ENCODE measurements around the gene GTF2H1. TPM values are rescaled to one million over a fixed set of nuclear protein-coding genes. Genes with fewer than 3 reads are reported as not detected.

GTF2H1 gene
- total and polyA plus RNA-seq, 2 donors (not counting 1 experiment from before 2014, with no cell fraction given) = 43.7 to 71.9 TPM

- POLR2A ChIA-PET = no interaction called here
- WGBS (ENCODE audit: insufficient coverage) = 96% methylated on average over 3 of the region's 3 CpGs
- Histone ChIP-seq H4K20me1 (ENCODE audit: control insufficient read depth, insufficient read depth, low read length, poor library complexity, severe bottlenecking) (no peaks in the 10 kb centered on the region), H3K9ac (ENCODE audit: low read length) (no peak overlapping the region), H3K27ac (ENCODE audit: low read length in 2 of 2) (no peak overlapping the region), H3K9me3 (ENCODE audit: control extremely low read depth in 1 of 3, control insufficient read depth in 2 of 3, insufficient read depth in 1 of 3, low read length in 2 of 3) (no peaks in the 10 kb centered on the region), H3K27me3 (replicated peaks in 1 of 4; ENCODE audit: control extremely low read depth in 1 of 4, control insufficient read depth in 3 of 4, insufficient read depth in 4 of 4, low read length in 3 of 4) (no peaks in the 10 kb centered on the region), H3K4me2 (replicated peaks; ENCODE audit: low read depth, low read length, poor library complexity, severe bottlenecking) (no peak overlapping the region), H3K79me2 (ENCODE audit: control insufficient read depth, insufficient read depth, low read length) (no peaks in the 10 kb centered on the region), H3K36me3 (replicated peaks in 1 of 2; ENCODE audit: control extremely low read depth in 1 of 2, control insufficient read depth in 1 of 2, extremely low read depth in 1 of 2, insufficient read depth in 2 of 2, low read length in 1 of 2) (peaks cover 7 to 33% of the 10 kb centered on the region in 2 experiments), H2AFZ (ENCODE audit: insufficient read depth, low read depth, low read length, poor library complexity, severe bottlenecking) (no peak overlapping the region), H3K4me1 (ENCODE audit: control insufficient read depth in 2 of 2, insufficient read depth in 2 of 2, low read length in 2 of 2) (no peaks in the 10 kb centered on the region), H3K4me3 (ENCODE audit: control extremely low read depth in 1 of 5, extremely low read depth in 1 of 5, insufficient read depth in 1 of 5, low read depth in 2 of 5, low read length in 4 of 5) (no peak overlapping the region)
- Mint-ChIP-seq H3K4me3 (no peak overlapping the region), H3K27me3 (no peaks in the 10 kb centered on the region), H3K9me3 (ENCODE audit: insufficient read depth) (no peaks in the 10 kb centered on the region), H3K27ac (no peak overlapping the region), H3K4me1 (no peaks in the 10 kb centered on the region)
- no peak for DNase-seq
- intact Hi-C loops (cut with micrococcal nuclease) = no loop called here
- no peak for ATAC-seq (ENCODE audit: low read depth)
- CTCF ChIA-PET = no interaction called here
- TF ChIP-seq, protein P1, sequence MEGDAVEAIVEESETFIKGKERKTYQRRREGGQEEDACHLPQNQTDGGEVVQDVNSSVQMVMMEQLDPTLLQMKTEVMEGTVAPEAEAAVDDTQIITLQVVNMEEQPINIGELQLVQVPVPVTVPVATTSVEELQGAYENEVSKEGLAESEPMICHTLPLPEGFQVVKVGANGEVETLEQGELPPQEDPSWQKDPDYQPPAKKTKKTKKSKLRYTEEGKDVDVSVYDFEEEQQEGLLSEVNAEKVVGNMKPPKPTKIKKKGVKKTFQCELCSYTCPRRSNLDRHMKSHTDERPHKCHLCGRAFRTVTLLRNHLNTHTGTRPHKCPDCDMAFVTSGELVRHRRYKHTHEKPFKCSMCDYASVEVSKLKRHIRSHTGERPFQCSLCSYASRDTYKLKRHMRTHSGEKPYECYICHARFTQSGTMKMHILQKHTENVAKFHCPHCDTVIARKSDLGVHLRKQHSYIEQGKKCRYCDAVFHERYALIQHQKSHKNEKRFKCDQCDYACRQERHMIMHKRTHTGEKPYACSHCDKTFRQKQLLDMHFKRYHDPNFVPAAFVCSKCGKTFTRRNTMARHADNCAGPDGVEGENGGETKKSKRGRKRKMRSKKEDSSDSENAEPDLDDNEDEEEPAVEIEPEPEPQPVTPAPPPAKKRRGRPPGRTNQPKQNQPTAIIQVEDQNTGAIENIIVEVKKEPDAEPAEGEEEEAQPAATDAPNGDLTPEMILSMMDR (IDR thresholded peaks at IDR 0.05) = no peak
- TF ChIP-seq EZH2 (IDR thresholded peaks at IDR 0.05; ENCODE audit: borderline replicate concordance, insufficient read depth, low read depth, low read length, poor library complexity, severe bottlenecking) = no peak
Measured at GRCh38 chr11:18352581-18352980, 30.2 kb downstream of the GTF2H1 start.

DNA sequence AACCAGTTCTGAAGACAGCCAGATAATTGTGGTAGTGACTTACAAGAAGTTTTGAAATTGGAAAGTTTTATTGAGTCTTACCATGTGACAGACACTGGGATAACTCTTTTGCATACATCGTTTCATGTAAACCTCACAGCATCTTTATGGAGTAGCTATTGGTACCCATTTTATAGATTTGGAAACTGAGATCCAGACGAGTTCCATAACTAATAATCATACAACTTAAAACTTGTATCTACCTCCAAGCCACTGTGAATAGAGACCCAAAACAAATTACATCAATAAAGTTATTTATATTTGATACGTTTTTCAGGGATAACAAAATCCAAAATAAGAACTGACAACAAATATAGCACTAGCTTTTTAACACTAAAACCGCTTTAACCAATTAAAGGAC, 36.3 kb downstream of the GTF2H1 start:
- no peak overlapping the region for H3K4me2 ChIP-seq (replicated peaks; ENCODE audit: low read depth, low read length, poor library complexity, severe bottlenecking)
- no peak overlapping the region for H3K4me3 Mint-ChIP-seq
- H2AFZ ChIP-seq (ENCODE audit: insufficient read depth, low read depth, low read length, poor library complexity, severe bottlenecking) = no peak overlapping the region
- no peak overlapping the region for H3K27ac Mint-ChIP-seq
- no peaks in the 10 kb centered on the region for H3K79me2 ChIP-seq (ENCODE audit: control insufficient read depth, insufficient read depth, low read length)
- H3K9ac ChIP-seq (ENCODE audit: low read length) = no peak overlapping the region
- ATAC-seq (ENCODE audit: low read depth) = no peak
- H4K20me1 ChIP-seq (ENCODE audit: control insufficient read depth, insufficient read depth, low read length, poor library complexity, severe bottlenecking) = no peaks in the 10 kb centered on the region
- no peaks in the 10 kb centered on the region for H3K4me1 ChIP-seq (ENCODE audit: control insufficient read depth in 2 of 2, insufficient read depth in 2 of 2, low read length in 2 of 2)
- H3K36me3 ChIP-seq (replicated peaks in 1 of 2; ENCODE audit: control extremely low read depth in 1 of 2, control insufficient read depth in 1 of 2, extremely low read depth in 1 of 2, insufficient read depth in 2 of 2, low read length in 1 of 2) = peaks cover 14 to 68% of the 10 kb centered on the region in 2 experiments
- H3K27ac ChIP-seq (ENCODE audit: low read length in 2 of 2) = no peak overlapping the region
- no peaks in the 10 kb centered on the region for H3K9me3 ChIP-seq (ENCODE audit: control extremely low read depth in 1 of 3, control insufficient read depth in 2 of 3, insufficient read depth in 1 of 3, low read length in 2 of 3)
- intact Hi-C loops (cut with micrococcal nuclease) = no loop called here
- DNase-seq = no peak
- no peak for TF ChIP-seq EZH2 (IDR thresholded peaks at IDR 0.05; ENCODE audit: borderline replicate concordance, insufficient read depth, low read depth, low read length, poor library complexity, severe bottlenecking)
- TF ChIP-seq, protein P1 (IDR thresholded peaks at IDR 0.05) = no peak
- no peaks in the 10 kb centered on the region for H3K9me3 Mint-ChIP-seq (ENCODE audit: insufficient read depth)
- POLR2A ChIA-PET = no interaction called here
- no peaks in the 10 kb centered on the region for H3K27me3 Mint-ChIP-seq
- CTCF ChIA-PET = interaction anchor here (1.0 kb wide), 1 partner anchor 115 kb away, joined by 3 read pairs; no protein-coding TSS in a partner anchor
- H3K4me3 ChIP-seq (ENCODE audit: control extremely low read depth in 1 of 5, extremely low read depth in 1 of 5, insufficient read depth in 1 of 5, low read depth in 2 of 5, low read length in 4 of 5) = no peak overlapping the region
- WGBS (ENCODE audit: insufficient coverage) = no CpG with 5 or more reads among the region's 4 CpGs
- H3K27me3 ChIP-seq (replicated peaks in 1 of 4; ENCODE audit: control extremely low read depth in 1 of 4, control insufficient read depth in 3 of 4, insufficient read depth in 4 of 4, low read length in 3 of 4) = no peaks in the 10 kb centered on the region
- no peaks in the 10 kb centered on the region for H3K4me1 Mint-ChIP-seq
